Measurements from ENCODE around the gene MPI.

Gene MPI

GRCh38 chr15:74850393-74850792 is 39.4 kb upstream of the MPI start:
- no peak overlapping the region for H3K9ac ChIP-seq (ENCODE audit: low read depth, low read length)
- H3K27me3 ChIP-seq (ENCODE audit: control insufficient read depth, insufficient read depth, low read length): no peaks in the 10 kb centered on the region
- no peaks in the 10 kb centered on the region for H3K4me1 ChIP-seq (ENCODE audit: control insufficient read depth, insufficient read depth, low read length)
- H3K4me2 ChIP-seq (ENCODE audit: low read length): no peak overlapping the region
- H3K9me3 ChIP-seq (replicated peaks; ENCODE audit: low read length): no peaks in the 10 kb centered on the region
- H3K36me3 ChIP-seq (ENCODE audit: insufficient read depth, low read length): peaks cover 53% of the 10 kb centered on the region
- no peak overlapping the region for H3K4me3 ChIP-seq (ENCODE audit: low read length)

GRCh38 chr15:74851960-74852359 is 37.9 kb upstream of the MPI start:
- Histone ChIP-seq H3K9me3 (replicated peaks; ENCODE audit: low read length) (no peaks in the 10 kb centered on the region), H3K36me3 (ENCODE audit: insufficient read depth, low read length) (peaks cover 53% of the 10 kb centered on the region), H3K4me1 (ENCODE audit: control insufficient read depth, insufficient read depth, low read length) (no peaks in the 10 kb centered on the region), H3K27me3 (ENCODE audit: control insufficient read depth, insufficient read depth, low read length) (no peaks in the 10 kb centered on the region), H3K9ac (ENCODE audit: low read depth, low read length) (no peak overlapping the region), H3K4me3 (ENCODE audit: low read length) (no peak overlapping the region), H3K4me2 (ENCODE audit: low read length) (no peak overlapping the region)

GRCh38 chr15:74854453-74855022 is 35.3 kb upstream of the MPI start:
- H3K9ac ChIP-seq (ENCODE audit: low read depth, low read length): no peak overlapping the region
- H3K4me3 ChIP-seq (ENCODE audit: low read length): no peak overlapping the region
- H3K4me1 ChIP-seq (ENCODE audit: control insufficient read depth, insufficient read depth, low read length): no peaks in the 10 kb centered on the region
- H3K9me3 ChIP-seq (replicated peaks; ENCODE audit: low read length): no peaks in the 10 kb centered on the region
- H3K36me3 ChIP-seq (ENCODE audit: insufficient read depth, low read length): peaks cover 52% of the 10 kb centered on the region
- no peaks in the 10 kb centered on the region for H3K27me3 ChIP-seq (ENCODE audit: control insufficient read depth, insufficient read depth, low read length)
- no peak overlapping the region for H3K4me2 ChIP-seq (ENCODE audit: low read length)

- Histone ChIP-seq H3K4me1 (ENCODE audit: control insufficient read depth, insufficient read depth, low read length) (no peaks in the 10 kb centered on the region), H3K9ac (ENCODE audit: low read depth, low read length) (no peak overlapping the region)
Measured at GRCh38 chr15:74855857-74856256, 34.0 kb upstream of the MPI start.

GRCh38 chr15:74856537-74856936 is 33.3 kb upstream of the MPI start:
- Histone ChIP-seq H3K4me2 (ENCODE audit: low read length) (no peak overlapping the region), H3K4me3 (ENCODE audit: low read length) (no peak overlapping the region), H3K9me3 (replicated peaks; ENCODE audit: low read length) (no peaks in the 10 kb centered on the region), H3K9ac (ENCODE audit: low read depth, low read length) (no peak overlapping the region), H3K27me3 (ENCODE audit: control insufficient read depth, insufficient read depth, low read length) (no peaks in the 10 kb centered on the region), H3K4me1 (ENCODE audit: control insufficient read depth, insufficient read depth, low read length) (no peaks in the 10 kb centered on the region), H3K36me3 (ENCODE audit: insufficient read depth, low read length) (peaks cover 36% of the 10 kb centered on the region)

More at GRCh38 chr15:74855857-74856256, 34.0 kb upstream of the MPI start:
- Histone ChIP-seq H3K4me3 (ENCODE audit: low read length) (no peak overlapping the region), H3K27me3 (ENCODE audit: control insufficient read depth, insufficient read depth, low read length) (no peaks in the 10 kb centered on the region), H3K36me3 (ENCODE audit: insufficient read depth, low read length) (peaks cover 40% of the 10 kb centered on the region), H3K9me3 (replicated peaks; ENCODE audit: low read length) (no peaks in the 10 kb centered on the region), H3K4me2 (ENCODE audit: low read length) (no peak overlapping the region)

GRCh38 chr15:74857082-74857655 is 32.7 kb upstream of the MPI start:
- no peaks in the 10 kb centered on the region for H3K9me3 ChIP-seq (replicated peaks; ENCODE audit: low read length)
- H3K4me1 ChIP-seq (ENCODE audit: control insufficient read depth, insufficient read depth, low read length): no peaks in the 10 kb centered on the region

GRCh38 chr15:74857671-74858368 is 32.0 kb upstream of the MPI start:
- Histone ChIP-seq H3K4me1 (ENCODE audit: control insufficient read depth, insufficient read depth, low read length) (no peaks in the 10 kb centered on the region), H3K36me3 (ENCODE audit: insufficient read depth, low read length) (peaks cover 26% of the 10 kb centered on the region), H3K4me2 (ENCODE audit: low read length) (no peak overlapping the region), H3K27me3 (ENCODE audit: control insufficient read depth, insufficient read depth, low read length) (no peaks in the 10 kb centered on the region), H3K4me3 (ENCODE audit: low read length) (no peak overlapping the region), H3K9ac (ENCODE audit: low read depth, low read length) (no peak overlapping the region), H3K9me3 (replicated peaks; ENCODE audit: low read length) (no peaks in the 10 kb centered on the region)

More at GRCh38 chr15:74857082-74857655, 32.7 kb upstream of the MPI start:
- Histone ChIP-seq H3K36me3 (ENCODE audit: insufficient read depth, low read length) (peaks cover 31% of the 10 kb centered on the region), H3K27me3 (ENCODE audit: control insufficient read depth, insufficient read depth, low read length) (no peaks in the 10 kb centered on the region), H3K4me3 (ENCODE audit: low read length) (no peak overlapping the region), H3K9ac (ENCODE audit: low read depth, low read length) (no peak overlapping the region), H3K4me2 (ENCODE audit: low read length) (no peak overlapping the region)

- Histone ChIP-seq H3K4me2 (ENCODE audit: low read length) (no peak overlapping the region), H3K4me1 (ENCODE audit: control insufficient read depth, insufficient read depth, low read length) (peaks cover 3% of the 10 kb centered on the region), H3K36me3 (ENCODE audit: insufficient read depth, low read length) (peaks cover 21% of the 10 kb centered on the region), H3K27me3 (ENCODE audit: control insufficient read depth, insufficient read depth, low read length) (no peaks in the 10 kb centered on the region), H3K9me3 (replicated peaks; ENCODE audit: low read length) (no peaks in the 10 kb centered on the region), H3K9ac (ENCODE audit: low read depth, low read length) (no peak overlapping the region), H3K4me3 (ENCODE audit: low read length) (no peak overlapping the region)
Measured at GRCh38 chr15:74858369-74858740, 31.5 kb upstream of the MPI start.

- no peaks in the 10 kb centered on the region for H3K27me3 ChIP-seq (ENCODE audit: control insufficient read depth, insufficient read depth, low read length)
- peaks cover 9% of the 10 kb centered on the region for H3K36me3 ChIP-seq (ENCODE audit: insufficient read depth, low read length)
- H3K4me3 ChIP-seq (ENCODE audit: low read length): no peak overlapping the region
- H3K9ac ChIP-seq (ENCODE audit: low read depth, low read length): no peak overlapping the region
- H3K4me1 ChIP-seq (ENCODE audit: control insufficient read depth, insufficient read depth, low read length): peaks cover 17% of the 10 kb centered on the region
- H3K9me3 ChIP-seq (replicated peaks; ENCODE audit: low read length): no peaks in the 10 kb centered on the region
- H3K4me2 ChIP-seq (ENCODE audit: low read length): no peak overlapping the region
Measured at GRCh38 chr15:74863239-74864056, 26.4 kb upstream of the MPI start.

GRCh38 chr15:74864296-74864695 is 25.5 kb upstream of the MPI start:
- Histone ChIP-seq H3K27me3 (ENCODE audit: control insufficient read depth, insufficient read depth, low read length) (no peaks in the 10 kb centered on the region), H3K36me3 (ENCODE audit: insufficient read depth, low read length) (peaks cover 9% of the 10 kb centered on the region), H3K9ac (ENCODE audit: low read depth, low read length) (no peak overlapping the region), H3K4me2 (ENCODE audit: low read length) (no peak overlapping the region), H3K4me1 (ENCODE audit: control insufficient read depth, insufficient read depth, low read length) (peaks cover 18% of the 10 kb centered on the region), H3K4me3 (ENCODE audit: low read length) (no peak overlapping the region), H3K9me3 (replicated peaks; ENCODE audit: low read length) (no peaks in the 10 kb centered on the region)

GRCh38 chr15:74865316-74865715 is 24.5 kb upstream of the MPI start:
- H3K36me3 ChIP-seq (ENCODE audit: insufficient read depth, low read length): peaks cover 9% of the 10 kb centered on the region
- H3K9me3 ChIP-seq (replicated peaks; ENCODE audit: low read length): no peaks in the 10 kb centered on the region
- H3K9ac ChIP-seq (ENCODE audit: low read depth, low read length): no peak overlapping the region
- no peaks in the 10 kb centered on the region for H3K27me3 ChIP-seq (ENCODE audit: control insufficient read depth, insufficient read depth, low read length)
- no peak overlapping the region for H3K4me3 ChIP-seq (ENCODE audit: low read length)
- H3K4me2 ChIP-seq (ENCODE audit: low read length): no peak overlapping the region
- H3K4me1 ChIP-seq (ENCODE audit: control insufficient read depth, insufficient read depth, low read length): peaks cover 28% of the 10 kb centered on the region

Data from skeletal muscle satellite cell (primary cell).